Astrocyte (in vitro differentiated cells and primary cell): ENCODE measurements around the gene MED13L. TPM values are rescaled to one million over a fixed set of nuclear protein-coding genes. Genes with fewer than 3 reads are reported as not detected.

ENCODE experiments used
- DNase-seq: peaks from one replicate; pipeline ENCODE4 v3.0.0-alpha.2; 2010; ENCODE audit warnings: low read depth
- FAIRE-seq: peaks from 2 replicates; lab custom pipeline; 2011; peaks lifted over from hg19 to GRCh38; lab: Jason Lieb, UNC
- H2AFZ ChIP-seq: 2 replicates; pipeline ENCODE4 v1.6.0; 2012; ENCODE audit warnings: low read depth, low read length, inconsistent platforms
- H3K27ac ChIP-seq: 2 replicates; pipeline ENCODE4 v1.5.1; 2011; ENCODE audit warnings: low read depth, low read length, inconsistent platforms
- H3K27me3 ChIP-seq: 2 replicates; pipeline ENCODE4 v1.6.0; 2011; ENCODE audit warnings: low read length, inconsistent platforms; ENCODE audit not compliant: insufficient read depth
- H3K36me3 ChIP-seq: 2 replicates; pipeline ENCODE4 v1.5.1; 2011; ENCODE audit warnings: low read length, inconsistent platforms; ENCODE audit not compliant: insufficient read depth
- H3K4me1 ChIP-seq: 2 replicates; pipeline ENCODE4 v1.5.1; 2011; ENCODE audit warnings: low read length, inconsistent platforms; ENCODE audit not compliant: insufficient read depth
- H3K4me2 ChIP-seq: 2 replicates; pipeline ENCODE4 v1.6.0; 2012; ENCODE audit warnings: low read length, inconsistent platforms
- H3K4me3 ChIP-seq: 2 replicates; pipeline ENCODE4 v1.5.1; 2011; ENCODE audit warnings: low read depth, mild to moderate bottlenecking, low read length, inconsistent platforms; ENCODE audit not compliant: insufficient read depth
- H3K79me2 ChIP-seq: 2 replicates; pipeline ENCODE4 v1.6.0; 2012; ENCODE audit warnings: mild to moderate bottlenecking, low read length, inconsistent platforms; ENCODE audit not compliant: insufficient read depth
- H3K9ac ChIP-seq: 2 replicates; pipeline ENCODE4 v1.6.0; 2012; ENCODE audit warnings: mild to moderate bottlenecking, low read length, inconsistent platforms
- H3K9me3 ChIP-seq: 2 replicates; pipeline ENCODE4 v1.5.1; 2012; ENCODE audit warnings: low read depth, mild to moderate bottlenecking, low read length, inconsistent platforms; ENCODE audit not compliant: insufficient read depth
- H4K20me1 ChIP-seq: 2 replicates; pipeline ENCODE4 v1.6.0; 2012; ENCODE audit warnings: low read length, inconsistent platforms; ENCODE audit not compliant: insufficient read depth
- H3K27ac Mint-ChIP-seq: one replicate; pipeline ENCODE4 v1.8.0; 2021; ENCODE audit warnings: mild to moderate bottlenecking, mixed read lengths; ENCODE audit not compliant: unreplicated experiment
- H3K27me3 Mint-ChIP-seq: one replicate; pipeline ENCODE4 v1.8.0; 2021; ENCODE audit warnings: low read depth, mixed read lengths; ENCODE audit not compliant: unreplicated experiment
- H3K36me3 Mint-ChIP-seq: one replicate; pipeline ENCODE4 v1.8.0; 2021; ENCODE audit warnings: low read depth, mixed read lengths; ENCODE audit not compliant: unreplicated experiment
- H3K4me1 Mint-ChIP-seq: one replicate; pipeline ENCODE4 v1.8.0; 2021; ENCODE audit warnings: low read depth, mixed read lengths; ENCODE audit not compliant: unreplicated experiment
- H3K4me3 Mint-ChIP-seq: one replicate; pipeline ENCODE4 v1.8.0; 2021; ENCODE audit warnings: mild to moderate bottlenecking, moderate library complexity, mixed read lengths; ENCODE audit not compliant: unreplicated experiment
- H3K9me3 Mint-ChIP-seq: one replicate; pipeline ENCODE4 v1.8.0; 2021; ENCODE audit warnings: mild to moderate bottlenecking, mixed read lengths; ENCODE audit not compliant: unreplicated experiment
- CTCF ChIP-seq: IDR thresholded peaks from 2 replicates; pipeline ENCODE4 v1.5.1; 2011; ENCODE audit warnings: low read depth, mild to moderate bottlenecking, inconsistent platforms, low read length, moderate library complexity; ENCODE audit not compliant: insufficient read depth
- EZH2 ChIP-seq: IDR thresholded peaks from 2 replicates; pipeline ENCODE4 v1.6.1; 2012; ENCODE audit warnings: mild to moderate bottlenecking, low read length, inconsistent platforms; ENCODE audit not compliant: insufficient read depth
- total RNA-seq: library from RNA; stranded (reverse); gene quantifications from 2 replicates; pipeline ENCODE4 v1.2.1, GENCODE V29; 2021

MED13L gene
- total RNA-seq, 1 donor from 2014 or later: 153 TPM

- H3K4me1 ChIP-seq: peaks cover 24% of the 10 kb centered on the region
- no peaks in the 10 kb centered on the region for H3K9me3 Mint-ChIP-seq
- no peaks in the 10 kb centered on the region for H3K36me3 ChIP-seq
- H3K9me3 ChIP-seq: no peaks in the 10 kb centered on the region
- H4K20me1 ChIP-seq: peaks cover 81% of the 10 kb centered on the region
- peaks cover 99% of the 10 kb centered on the region for H3K79me2 ChIP-seq
- DNase-seq (peak; percentile 31), FAIRE-seq (no peak)
- H3K4me1 Mint-ChIP-seq: peaks cover 78% of the 10 kb centered on the region
- TF ChIP-seq CTCF: no peak
- no peak for TF ChIP-seq EZH2
- H3K4me3 ChIP-seq: no peak overlapping the region
- H3K27me3 Mint-ChIP-seq: no peaks in the 10 kb centered on the region
- H3K27me3 ChIP-seq: no peaks in the 10 kb centered on the region
- peaks cover 2% of the 10 kb centered on the region for H3K36me3 Mint-ChIP-seq
- H3K9ac ChIP-seq: no peak overlapping the region
- H2AFZ ChIP-seq: no peak overlapping the region
- H3K27ac Mint-ChIP-seq: no peak overlapping the region
- H3K4me2 ChIP-seq: no peak overlapping the region
- no peak overlapping the region for H3K4me3 Mint-ChIP-seq
- H3K27ac ChIP-seq: no peak overlapping the region
These were observed 150.9 kb downstream of the MED13L start for GRCh38 chr12:116126610-116127009.

DNA sequence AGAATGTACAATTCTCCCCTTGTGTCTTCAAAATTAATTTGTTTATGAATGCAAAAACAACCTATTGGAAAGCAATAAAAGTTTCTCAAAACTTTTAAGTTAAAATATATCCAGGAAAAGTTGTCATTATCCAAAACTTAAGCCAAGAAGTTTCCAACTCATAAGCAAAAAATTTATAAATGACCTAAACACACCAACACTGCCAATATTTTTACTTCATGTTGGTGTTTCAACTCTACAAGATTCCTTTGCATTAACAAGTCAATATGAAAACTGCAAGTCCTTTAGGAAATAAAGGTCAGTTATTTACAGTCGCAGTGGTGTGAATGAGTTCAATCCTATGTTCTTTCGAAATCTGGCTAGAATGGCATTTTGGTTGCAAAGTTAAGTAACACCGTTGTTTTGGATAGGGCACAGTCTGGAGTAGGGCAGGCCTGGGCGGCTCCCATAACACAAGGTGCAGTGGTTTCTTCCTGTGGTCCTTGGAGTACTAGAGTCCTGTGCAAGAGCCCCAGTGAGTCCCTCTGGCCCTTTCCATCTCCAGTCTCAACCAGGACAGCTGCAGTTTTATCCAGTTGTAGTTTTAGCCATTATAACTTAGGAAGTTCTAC lies 151.4 kb downstream of the MED13L start:
- peaks cover 79% of the 10 kb centered on the region for H3K4me1 Mint-ChIP-seq
- peaks cover 27% of the 10 kb centered on the region for H3K4me1 ChIP-seq
- H3K4me2 ChIP-seq: no peak overlapping the region
- FAIRE-seq (no peak), DNase-seq (peak; percentile 36)
- H3K9me3 Mint-ChIP-seq: no peaks in the 10 kb centered on the region
- no peak overlapping the region for H3K27ac Mint-ChIP-seq
- no peak overlapping the region for H3K9ac ChIP-seq
- no peaks in the 10 kb centered on the region for H3K27me3 ChIP-seq
- TF ChIP-seq EZH2: no peak
- no peak for TF ChIP-seq CTCF
- no peaks in the 10 kb centered on the region for H3K9me3 ChIP-seq
- no peaks in the 10 kb centered on the region for H3K36me3 ChIP-seq
- no peaks in the 10 kb centered on the region for H3K27me3 Mint-ChIP-seq
- no peak overlapping the region for H2AFZ ChIP-seq
- H3K27ac ChIP-seq: no peak overlapping the region
- no peak overlapping the region for H3K4me3 Mint-ChIP-seq
- H3K36me3 Mint-ChIP-seq: peaks cover 2% of the 10 kb centered on the region
- H4K20me1 ChIP-seq: peaks cover 81% of the 10 kb centered on the region
- no peak overlapping the region for H3K4me3 ChIP-seq
- H3K79me2 ChIP-seq: peaks cover 99% of the 10 kb centered on the region

DNA sequence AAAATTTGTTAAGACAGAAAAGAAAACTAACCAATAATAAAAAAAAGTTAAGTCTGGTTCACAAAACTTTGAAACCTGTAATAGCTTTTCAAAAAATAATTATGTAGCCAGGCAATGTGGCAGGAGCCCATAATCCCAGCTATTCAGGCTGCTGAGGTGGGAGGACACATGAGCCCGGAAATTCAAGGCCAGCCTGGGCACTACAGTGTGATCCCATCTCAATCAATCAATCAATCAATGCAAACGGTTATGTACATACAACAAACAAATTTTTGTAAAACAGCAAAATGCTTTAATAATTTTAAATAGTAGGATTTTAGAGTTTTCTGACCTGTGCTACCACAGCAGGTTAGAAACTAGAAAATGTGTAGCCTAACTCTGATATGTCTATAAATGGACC lies 152.4 kb downstream of the MED13L start:
- peaks cover 99% of the 10 kb centered on the region for H3K79me2 ChIP-seq
- no peak overlapping the region for H3K9ac ChIP-seq
- no peaks in the 10 kb centered on the region for H3K36me3 ChIP-seq
- H3K9me3 ChIP-seq: no peaks in the 10 kb centered on the region
- no peak overlapping the region for H3K4me2 ChIP-seq
- TF ChIP-seq CTCF (no peak), EZH2 (no peak)
- Mint-ChIP-seq H3K27me3 (no peaks in the 10 kb centered on the region), H3K4me1 (peaks cover 80% of the 10 kb centered on the region), H3K9me3 (no peaks in the 10 kb centered on the region), H3K36me3 (no peaks in the 10 kb centered on the region), H3K27ac (no peak overlapping the region), H3K4me3 (no peak overlapping the region)
- no peak overlapping the region for H3K27ac ChIP-seq
- H4K20me1 ChIP-seq: peaks cover 80% of the 10 kb centered on the region
- no peak for FAIRE-seq
- H3K27me3 ChIP-seq: no peaks in the 10 kb centered on the region
- H2AFZ ChIP-seq: no peak overlapping the region
- DNase-seq: no peak
- no peak overlapping the region for H3K4me3 ChIP-seq
- peaks cover 21% of the 10 kb centered on the region for H3K4me1 ChIP-seq
